Measurements from ENCODE around the gene NT5M.

The NT5M gene

GRCh38 chr17:17355426-17355825 lies 52.3 kb downstream of the NT5M start:
- no peak for DNase-seq (ENCODE audit: low read depth in 3 of 3)

GRCh38 chr17:17356149-17356930 lies 53.2 kb downstream of the NT5M start:
- DNase-seq (ENCODE audit: low read depth in 3 of 3), result peak; percentile 43 to 58 (median 53)

GRCh38 chr17:17356931-17357270 lies 53.7 kb downstream of the NT5M start:
- DNase-seq (ENCODE audit: low read depth in 3 of 3), result no peak

GRCh38 chr17:17358060-17358751 lies 55.0 kb downstream of the NT5M start:
- no peak for DNase-seq (ENCODE audit: low read depth in 3 of 3)

GRCh38 chr17:17358866-17359265 lies 55.7 kb downstream of the NT5M start:
- DNase-seq (ENCODE audit: low read depth in 3 of 3), result no peak

- no peak for DNase-seq (ENCODE audit: low read depth in 3 of 3)
Measured at GRCh38 chr17:17359271-17359670, 56.1 kb downstream of the NT5M start.

GRCh38 chr17:17360087-17360730 lies 57.0 kb downstream of the NT5M start:
- DNase-seq (ENCODE audit: low read depth in 3 of 3), result no peak

GRCh38 chr17:17361543-17361866 lies 58.3 kb downstream of the NT5M start:
- DNase-seq (ENCODE audit: low read depth in 3 of 3), result no peak

GRCh38 chr17:17361867-17362539 lies 58.8 kb downstream of the NT5M start:
- no peak for DNase-seq (ENCODE audit: low read depth in 3 of 3)

GRCh38 chr17:17362540-17362930 lies 59.4 kb downstream of the NT5M start:
- DNase-seq (ENCODE audit: low read depth in 3 of 3), result no peak

- DNase-seq (ENCODE audit: low read depth in 3 of 3), result no peak
Measured at GRCh38 chr17:17363638-17364337, 60.6 kb downstream of the NT5M start.

GRCh38 chr17:17364338-17364667 lies 61.1 kb downstream of the NT5M start:
- no peak for DNase-seq (ENCODE audit: low read depth in 3 of 3)

GRCh38 chr17:17365476-17366110 lies 62.4 kb downstream of the NT5M start:
- no peak for DNase-seq (ENCODE audit: low read depth in 3 of 3)

- DNase-seq (ENCODE audit: low read depth in 3 of 3), result no peak
Measured at GRCh38 chr17:17366235-17366634, 63.1 kb downstream of the NT5M start.

- no peak for DNase-seq (ENCODE audit: low read depth in 3 of 3)
Measured at GRCh38 chr17:17366941-17367875, 64.0 kb downstream of the NT5M start.

GRCh38 chr17:17367931-17368330 lies 64.8 kb downstream of the NT5M start:
- DNase-seq (ENCODE audit: low read depth in 3 of 3), result no peak

GRCh38 chr17:17370711-17371110 lies 67.5 kb downstream of the NT5M start:
- no peak for DNase-seq (ENCODE audit: low read depth in 3 of 3)

- no peak for DNase-seq (ENCODE audit: low read depth in 3 of 3)
Measured at GRCh38 chr17:17372856-17373520, 69.8 kb downstream of the NT5M start.

- no peak for DNase-seq (ENCODE audit: low read depth in 3 of 3)
Measured at GRCh38 chr17:17375841-17376240, 72.7 kb downstream of the NT5M start.

- DNase-seq (ENCODE audit: low read depth in 3 of 3), result no peak
Measured at GRCh38 chr17:17376362-17376761, 73.2 kb downstream of the NT5M start.

Data from stimulated activated CD4-positive, alpha-beta T cell treated with anti-CD3 and anti-CD28 coated beads, TNF-alpha, amount 100 ng/mL, for 48 hours (primary cell).